Endothelial cell of umbilical vein (primary cell): ENCODE results near the gene CDC20. TPM values are rescaled to one million over a fixed set of nuclear protein-coding genes. Genes with fewer than 3 reads are reported as not detected.

Experiments
- BruUV-seq: library from RNA; stranded (reverse); fragments of 400-500 nt; replicated peaks from 2 replicates; lab custom pipeline; 2021; lab: Mats Ljungman, UMichigan
- CTCF ChIA-PET: fragments of 300-600, 350-600 bp; sonication (Branson Sonifier 250); formaldehyde crosslinking; loops from one replicate; lab custom pipeline; 2021; ENCODE audit warnings: antibody characterized with exemption, inconsistent platforms; lab: Charles Lee
- POLR2A ChIA-PET: fragments of 300-600, 350-600 bp; sonication (Branson Sonifier 250); formaldehyde crosslinking; loops from one replicate; lab custom pipeline; 2021; ENCODE audit warnings: antibody characterized with exemption, inconsistent platforms; lab: Charles Lee
- DNase-seq: peaks from one replicate; pipeline ENCODE4 v3.0.0-alpha.2; 2011; ENCODE audit warnings: low read depth, low spot score
- FAIRE-seq: peaks from 2 replicates; lab custom pipeline; 2011; peaks lifted over from hg19 to GRCh38; lab: Jason Lieb, UNC
- H2AFZ ChIP-seq: 2 replicates; pipeline ENCODE4 v1.6.0; 2012; ENCODE audit warnings: low read depth, low read length, control low read depth, inconsistent platforms
- H3K27ac ChIP-seq: 2 replicates; pipeline ENCODE4 v1.5.1; 2011; ENCODE audit warnings: low read depth, mild to moderate bottlenecking, control low read depth, low read length, moderate library complexity; ENCODE audit not compliant: insufficient read depth
- H3K27me3 ChIP-seq, 2 experiments: 2 replicates each; pipeline versions ENCODE4 v1.6.0 to v1.6.1; 2011; ENCODE audit warnings: low read length in 2 of 2, mixed read lengths in 1 of 2; ENCODE audit not compliant: control insufficient read depth in 2 of 2, insufficient read depth in 2 of 2
- H3K36me3 ChIP-seq, 2 experiments: 2 replicates in 1 of 2; 3 replicates in 1 of 2; pipeline ENCODE4 v1.5.1; 2011; ENCODE audit warnings: low read length in 2 of 2, mild to moderate bottlenecking in 1 of 2, moderate library complexity in 1 of 2; ENCODE audit not compliant: control insufficient read depth in 2 of 2, insufficient read depth in 2 of 2; ENCODE audit errors: extremely low read depth in 1 of 2
- H3K4me1 ChIP-seq: 3 replicates; pipeline ENCODE4 v1.5.1; 2011; ENCODE audit warnings: mild to moderate bottlenecking, low read length; ENCODE audit not compliant: control insufficient read depth, insufficient read depth; ENCODE audit errors: extremely low read depth
- H3K4me2 ChIP-seq: 2 replicates; pipeline ENCODE4 v1.6.1; 2011; ENCODE audit warnings: low read length, control low read depth, mixed read lengths; ENCODE audit not compliant: insufficient read depth
- H3K4me3 ChIP-seq, 3 experiments: fragments of 200-600 bp in 1 of 3; sonication (generic), shearing (Covaris generic) in 1 of 3; replicated peaks in 1 of 3; 2 replicates each; pipeline ENCODE4 v1.5.1; 2011 to 2016; ENCODE audit warnings: control low read depth in 3 of 3, low read length in 3 of 3, mild to moderate bottlenecking in 2 of 3, inconsistent platforms in 1 of 3, low read depth in 1 of 3, moderate library complexity in 1 of 3; ENCODE audit not compliant: insufficient read depth in 1 of 3
- H3K79me2 ChIP-seq: 2 replicates; pipeline ENCODE4 v1.6.0; 2012; ENCODE audit warnings: low read length, inconsistent platforms; ENCODE audit not compliant: control insufficient read depth, insufficient read depth
- H3K9ac ChIP-seq: replicated peaks from 2 replicates; pipeline ENCODE3; 2011; ENCODE audit warnings: low read length, control low read depth; ENCODE audit not compliant: insufficient read depth; ENCODE audit errors: extremely low read depth
- H3K9me1 ChIP-seq: replicated peaks from 3 replicates; pipeline ENCODE4 v1.6.0; 2011; ENCODE audit warnings: mild to moderate bottlenecking, low read length; ENCODE audit not compliant: control insufficient read depth, insufficient read depth; ENCODE audit errors: extremely low read depth
- H3K9me3 ChIP-seq: replicated peaks from 2 replicates; pipeline ENCODE4 v1.5.1; 2012; ENCODE audit warnings: low read length, inconsistent platforms; ENCODE audit not compliant: control insufficient read depth, insufficient read depth
- H4K20me1 ChIP-seq: replicated peaks from 2 replicates; pipeline ENCODE3; 2011; ENCODE audit warnings: mild to moderate bottlenecking, low read length; ENCODE audit not compliant: control insufficient read depth, insufficient read depth; ENCODE audit errors: extremely low read depth
- EZH2 ChIP-seq: IDR thresholded peaks from 2 replicates; pipeline ENCODE4 v1.6.1; 2012; ENCODE audit warnings: borderline replicate concordance, low read depth, mild to moderate bottlenecking, moderate library complexity, low read length, inconsistent platforms; ENCODE audit not compliant: severe bottlenecking
- FOS ChIP-seq: IDR thresholded peaks from 2 replicates; pipeline ENCODE4 v1.6.1; 2011; ENCODE audit warnings: mild to moderate bottlenecking, low read length, moderate library complexity, borderline replicate concordance; ENCODE audit not compliant: insufficient read depth
- GATA2 ChIP-seq: IDR thresholded peaks from 2 replicates; pipeline ENCODE4 v1.7.0; 2011; ENCODE audit warnings: low read depth, mild to moderate bottlenecking, moderate library complexity, mixed read lengths, low read length; ENCODE audit not compliant: insufficient read length, insufficient read depth
- JUN ChIP-seq: IDR thresholded peaks from 2 replicates; pipeline ENCODE4 v1.6.1; 2011; ENCODE audit warnings: borderline replicate concordance, low read depth; ENCODE audit not compliant: insufficient read length, insufficient read depth
- MYC ChIP-seq: IDR thresholded peaks from one replicate; pipeline ENCODE4 v1.6.1; 2011; ENCODE audit warnings: mild to moderate bottlenecking, low read depth, low read length
- POLR2A ChIP-seq: IDR thresholded peaks from 2 replicates; pipeline ENCODE4 v1.6.1; 2012; ENCODE audit warnings: low read depth, mild to moderate bottlenecking, control low read depth, low read length
- POLR2AphosphoS5 ChIP-seq: IDR thresholded peaks from 2 replicates; pipeline ENCODE4 v1.6.1; 2012; ENCODE audit warnings: low read depth, mild to moderate bottlenecking, control low read depth, low read length, moderate library complexity; ENCODE audit not compliant: insufficient read depth
- dilution Hi-C: fragments of 300-500 bp; cut with MboI; formaldehyde crosslinking; loops from one replicate; pipeline ENCODE4 v1.15.0; 2019; ENCODE audit warnings: low sequenced_read_pairs; ENCODE audit not compliant: extremely low pct_ligation_motif_present
- intact Hi-C: fragments of 100-400 bp; cut with micrococcal nuclease; formaldehyde crosslinking; loops from one replicate; pipeline ENCODE4 v1.10.0; 2022
- polyA plus RNA-seq, 4 experiments: library from polyadenylated mRNA; depleted of rRNA in 3 of 4; stranded (reverse) in 3 of 4; unstranded in 1 of 4; fragments of >200 nt; gene quantifications; 2 replicates each; pipeline versions ENCODE4 v1.2.1 to v1.2.3, GENCODE V29; 2011 to 2012; ENCODE audit warnings: missing spikeins in 1 of 4
- total RNA-seq: library from RNA; stranded (reverse); gene quantifications from 2 replicates; pipeline ENCODE4 v1.2.3, GENCODE V29; 2021
- TF ChIP-seq, protein P1 (sequence below): IDR thresholded peaks from 2 replicates; pipeline ENCODE4 v1.6.1; 2011; ENCODE audit not compliant: insufficient read depth, insufficient read length
- TF ChIP-seq, protein P2 (sequence below), 2 donors: IDR thresholded peaks; 1 replicate in 1 of 2; 2 replicates in 1 of 2; pipeline ENCODE4 v1.5.1; 2011; ENCODE audit warnings: low read length in 2 of 2, mild to moderate bottlenecking in 2 of 2, moderate library complexity in 2 of 2, control low read depth in 1 of 2, inconsistent platforms in 1 of 2, low read depth in 1 of 2; ENCODE audit not compliant: insufficient read depth in 1 of 2; ENCODE audit errors: extremely low read depth in 1 of 2

CDC20 gene
- total and polyA plus RNA-seq, 2 donors (not counting 3 experiments of a cell fraction or from before 2014, with no cell fraction given) = 129 to 170 TPM

DNA sequence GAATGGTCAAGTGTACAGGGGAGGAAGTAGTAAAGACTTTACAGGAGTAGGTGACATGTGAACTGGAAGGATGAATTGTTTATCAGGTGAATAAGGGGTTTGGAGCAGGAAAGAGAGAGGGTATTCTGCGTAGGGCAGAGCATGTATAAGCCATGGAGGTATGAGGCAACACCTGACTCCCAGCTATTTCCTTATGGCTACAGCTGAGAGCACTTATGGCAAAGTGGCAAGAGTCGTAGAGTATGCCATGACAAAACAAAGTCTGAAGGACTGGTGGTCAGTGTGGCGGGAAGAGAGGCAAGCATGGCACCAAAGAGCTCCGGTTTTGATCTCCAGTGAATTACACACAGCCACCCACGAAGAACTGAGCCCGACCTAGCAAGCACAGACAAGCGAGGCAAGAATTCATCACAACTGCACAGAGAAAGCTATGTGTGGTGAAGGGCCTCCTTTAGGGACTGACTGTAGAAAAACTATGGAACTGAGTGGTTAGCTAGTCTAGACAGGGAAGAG is 18.0 kb downstream of the CDC20 start:
- intact Hi-C loops = no loop called here
- H3K4me3 ChIP-seq = no peak overlapping the region
- H3K9me3 ChIP-seq = no peaks in the 10 kb centered on the region
- TF ChIP-seq POLR2A (no peak), MYC (no peak), POLR2AphosphoS5 (no peak), FOS (no peak), EZH2 (no peak), GATA2 (no peak), JUN (no peak)
- TF ChIP-seq, protein P1, sequence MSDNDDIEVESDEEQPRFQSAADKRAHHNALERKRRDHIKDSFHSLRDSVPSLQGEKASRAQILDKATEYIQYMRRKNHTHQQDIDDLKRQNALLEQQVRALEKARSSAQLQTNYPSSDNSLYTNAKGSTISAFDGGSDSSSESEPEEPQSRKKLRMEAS = no peak
- TF ChIP-seq, protein P2, sequence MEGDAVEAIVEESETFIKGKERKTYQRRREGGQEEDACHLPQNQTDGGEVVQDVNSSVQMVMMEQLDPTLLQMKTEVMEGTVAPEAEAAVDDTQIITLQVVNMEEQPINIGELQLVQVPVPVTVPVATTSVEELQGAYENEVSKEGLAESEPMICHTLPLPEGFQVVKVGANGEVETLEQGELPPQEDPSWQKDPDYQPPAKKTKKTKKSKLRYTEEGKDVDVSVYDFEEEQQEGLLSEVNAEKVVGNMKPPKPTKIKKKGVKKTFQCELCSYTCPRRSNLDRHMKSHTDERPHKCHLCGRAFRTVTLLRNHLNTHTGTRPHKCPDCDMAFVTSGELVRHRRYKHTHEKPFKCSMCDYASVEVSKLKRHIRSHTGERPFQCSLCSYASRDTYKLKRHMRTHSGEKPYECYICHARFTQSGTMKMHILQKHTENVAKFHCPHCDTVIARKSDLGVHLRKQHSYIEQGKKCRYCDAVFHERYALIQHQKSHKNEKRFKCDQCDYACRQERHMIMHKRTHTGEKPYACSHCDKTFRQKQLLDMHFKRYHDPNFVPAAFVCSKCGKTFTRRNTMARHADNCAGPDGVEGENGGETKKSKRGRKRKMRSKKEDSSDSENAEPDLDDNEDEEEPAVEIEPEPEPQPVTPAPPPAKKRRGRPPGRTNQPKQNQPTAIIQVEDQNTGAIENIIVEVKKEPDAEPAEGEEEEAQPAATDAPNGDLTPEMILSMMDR (IDR thresholded peaks at IDR 0.05; ENCODE audit: extremely low read depth in 1 of 2, insufficient read depth in 1 of 2, low read depth in 1 of 2, low read length in 2 of 2) = no peak
- BruUV-seq = no TSS peak
- no peak overlapping the region for H3K27ac ChIP-seq
- dilution Hi-C loops = no loop called here
- H2AFZ ChIP-seq = no peak overlapping the region
- no peak overlapping the region for H3K9ac ChIP-seq
- POLR2A ChIA-PET = interaction anchor here (1.1 kb wide), 1 partner anchor 12 kb away, joined by 5 read pairs; no protein-coding TSS in a partner anchor
- peaks cover 0 to 3% of the 10 kb centered on the region in 2 experiments for H3K36me3 ChIP-seq
- H3K9me1 ChIP-seq = no peaks in the 10 kb centered on the region
- H3K4me2 ChIP-seq = no peak overlapping the region
- no peak for FAIRE-seq
- no peaks in the 10 kb centered on the region for H4K20me1 ChIP-seq
- H3K27me3 ChIP-seq = no peaks in the 10 kb centered on the region
- no peak for DNase-seq
- H3K4me1 ChIP-seq = peaks cover 23% of the 10 kb centered on the region
- H3K79me2 ChIP-seq = no peaks in the 10 kb centered on the region
- CTCF ChIA-PET = interaction anchor here (1.2 to 2.0 kb wide), 2 partner anchors 18 to 150 kb away, joined by 4 to 6 read pairs; partner anchors contain the start of gene CDC20
